ENCODE results near the gene PRRC2B. TPM values are rescaled to one million over a fixed set of nuclear protein-coding genes. Genes with fewer than 3 reads are reported as not detected.

Gene PRRC2B
- total and polyA plus RNA-seq, 2 experiments from 2014 or later: 45.0 to 193 TPM

DNA sequence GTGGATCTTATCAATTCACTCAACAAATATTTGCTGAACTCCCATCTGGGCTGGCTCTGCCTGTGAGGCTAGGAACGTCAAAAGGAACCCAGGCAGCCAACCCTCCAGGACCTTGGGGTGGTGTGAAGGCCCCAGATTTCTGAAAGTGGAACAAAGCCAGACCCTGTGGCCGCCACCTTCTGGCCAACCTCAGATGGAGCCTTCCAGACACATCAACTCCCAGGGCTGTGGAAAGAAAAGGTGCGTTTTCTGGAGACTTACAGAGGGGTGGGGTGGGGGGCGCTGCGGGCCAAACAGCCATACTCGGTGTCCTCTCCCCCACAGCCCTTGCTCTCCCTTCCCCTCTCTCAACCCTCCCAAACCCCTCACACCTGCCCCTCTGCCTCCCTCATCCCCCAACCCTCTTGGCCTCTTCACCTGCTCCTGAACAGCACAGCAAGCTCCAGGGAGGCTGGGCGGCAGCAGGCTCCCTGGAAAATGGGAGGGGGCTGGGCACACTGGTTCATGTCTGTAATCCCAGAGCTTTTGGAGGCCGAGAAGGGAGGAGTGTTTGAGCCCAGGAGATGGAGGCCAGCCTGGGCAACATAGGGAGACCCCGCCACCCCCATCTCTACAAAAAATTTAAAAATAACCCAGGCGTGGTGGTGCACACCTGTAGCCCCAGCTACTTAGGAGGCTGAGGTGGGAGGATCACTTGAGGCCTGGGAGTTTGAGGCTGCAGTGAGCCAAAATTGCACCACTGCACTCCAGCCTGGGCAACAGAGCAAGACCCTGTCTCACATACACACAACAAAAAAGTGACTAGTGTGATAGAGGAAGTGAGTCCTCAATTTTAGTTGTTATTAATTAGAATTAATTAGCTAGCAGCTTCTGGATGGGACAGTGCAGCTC lies 45.0 kb upstream of the PRRC2B start:
- Histone ChIP-seq H3K4me1 (ENCODE audit: insufficient read depth) (peaks cover 7% of the 10 kb centered on the region), H3K79me2 (replicated peaks; ENCODE audit: insufficient read depth) (no peaks in the 10 kb centered on the region), H3K36me3 (ENCODE audit: insufficient read depth) (no peaks in the 10 kb centered on the region), H3K9me2 (ENCODE audit: insufficient read depth) (no peaks in the 10 kb centered on the region), H3K4me3 (peak overlapping the region; percentile 58), H4K20me1 (replicated peaks; ENCODE audit: insufficient read depth) (no peaks in the 10 kb centered on the region), H3K27me3 (ENCODE audit: insufficient read depth) (no peaks in the 10 kb centered on the region), H2AFZ (peak overlapping the region; percentile 97; the same call in 1 of the 2 replicates), H3K27ac (ENCODE audit: low read depth) (no peak overlapping the region), H3K4me2 (peak overlapping the region; percentile 87; the same call in 1 of the 2 replicates), H3F3A (replicated peaks; ENCODE audit: low read depth) (0 out of 2 replicates have a peak, but pooled peaks cover 13% of the 10 kb centered on the region)
- H3K4me3 Mint-ChIP-seq: no peak overlapping the region
- H3K4me1 Mint-ChIP-seq: peaks cover 3% of the 10 kb centered on the region; the same call in 2 of the 3 replicates
- DNase-seq (ENCODE audit: low spot score) (peak; percentile 52), ATAC-seq (peak; percentile 17)
- TF ChIP-seq, protein P1, sequence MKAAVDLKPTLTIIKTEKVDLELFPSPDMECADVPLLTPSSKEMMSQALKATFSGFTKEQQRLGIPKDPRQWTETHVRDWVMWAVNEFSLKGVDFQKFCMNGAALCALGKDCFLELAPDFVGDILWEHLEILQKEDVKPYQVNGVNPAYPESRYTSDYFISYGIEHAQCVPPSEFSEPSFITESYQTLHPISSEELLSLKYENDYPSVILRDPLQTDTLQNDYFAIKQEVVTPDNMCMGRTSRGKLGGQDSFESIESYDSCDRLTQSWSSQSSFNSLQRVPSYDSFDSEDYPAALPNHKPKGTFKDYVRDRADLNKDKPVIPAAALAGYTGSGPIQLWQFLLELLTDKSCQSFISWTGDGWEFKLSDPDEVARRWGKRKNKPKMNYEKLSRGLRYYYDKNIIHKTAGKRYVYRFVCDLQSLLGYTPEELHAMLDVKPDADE (IDR thresholded peaks at IDR 0.05): no peak
- TF ChIP-seq, protein P2, sequence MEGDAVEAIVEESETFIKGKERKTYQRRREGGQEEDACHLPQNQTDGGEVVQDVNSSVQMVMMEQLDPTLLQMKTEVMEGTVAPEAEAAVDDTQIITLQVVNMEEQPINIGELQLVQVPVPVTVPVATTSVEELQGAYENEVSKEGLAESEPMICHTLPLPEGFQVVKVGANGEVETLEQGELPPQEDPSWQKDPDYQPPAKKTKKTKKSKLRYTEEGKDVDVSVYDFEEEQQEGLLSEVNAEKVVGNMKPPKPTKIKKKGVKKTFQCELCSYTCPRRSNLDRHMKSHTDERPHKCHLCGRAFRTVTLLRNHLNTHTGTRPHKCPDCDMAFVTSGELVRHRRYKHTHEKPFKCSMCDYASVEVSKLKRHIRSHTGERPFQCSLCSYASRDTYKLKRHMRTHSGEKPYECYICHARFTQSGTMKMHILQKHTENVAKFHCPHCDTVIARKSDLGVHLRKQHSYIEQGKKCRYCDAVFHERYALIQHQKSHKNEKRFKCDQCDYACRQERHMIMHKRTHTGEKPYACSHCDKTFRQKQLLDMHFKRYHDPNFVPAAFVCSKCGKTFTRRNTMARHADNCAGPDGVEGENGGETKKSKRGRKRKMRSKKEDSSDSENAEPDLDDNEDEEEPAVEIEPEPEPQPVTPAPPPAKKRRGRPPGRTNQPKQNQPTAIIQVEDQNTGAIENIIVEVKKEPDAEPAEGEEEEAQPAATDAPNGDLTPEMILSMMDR (conservative IDR thresholded peaks at IDR 0.05; ENCODE audit: low read depth in 2 of 2): peak; percentile 37 to 56; a peak in 3 of 4 replicates
- TF ChIP-seq EZH2phosphoT487 (IDR thresholded peaks at IDR 0.05; ENCODE audit: unreplicated experiment) (no peak), STAT1 (IDR thresholded peaks at IDR 0.05; ENCODE audit: unreplicated experiment) (no peak), JUNB (IDR thresholded peaks at IDR 0.05; ENCODE audit: unreplicated experiment) (no peak), EZH2 (IDR thresholded peaks at IDR 0.05; ENCODE audit: low read depth, unreplicated experiment) (no peak), NANOG (IDR thresholded peaks at IDR 0.05; ENCODE audit: borderline replicate concordance) (no peak), ZNF331 (CRISPR knock-in tag; IDR thresholded peaks at IDR 0.05; ENCODE audit: low read depth) (no peak)
- peaks cover 8% of the 10 kb centered on the region; the same call in 2 of the 3 replicates for H3K36me3 Mint-ChIP-seq (ENCODE audit: low read depth)
- H3K27me3 Mint-ChIP-seq (ENCODE audit: insufficient read depth, low read depth, poor library complexity): peaks cover 3% of the 10 kb centered on the region
- H3K27ac Mint-ChIP-seq: no peak overlapping the region
- H3K9me3 Mint-ChIP-seq: peaks cover 17% of the 10 kb centered on the region

DNA sequence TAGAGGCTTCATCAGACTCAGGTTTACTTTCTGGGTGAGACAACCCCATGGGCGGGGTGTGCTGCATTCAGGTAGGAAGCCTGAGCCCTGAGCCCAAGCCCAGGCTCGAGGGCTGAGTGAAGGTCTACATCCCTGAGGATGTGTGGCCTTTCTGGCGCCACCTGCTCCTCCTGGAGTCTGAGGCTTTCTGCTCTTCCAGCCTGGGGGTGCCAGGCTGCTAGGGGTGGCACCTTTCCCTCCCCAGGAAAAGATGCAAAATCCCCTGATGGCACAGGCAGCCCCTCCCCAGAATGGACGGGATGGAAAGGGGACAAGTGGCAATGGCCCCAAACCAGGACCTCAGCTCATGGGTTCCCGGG lies 44.4 kb upstream of the PRRC2B start:
- Histone ChIP-seq H2AFZ (peak overlapping the region; percentile 97), H3K9me2 (ENCODE audit: insufficient read depth) (no peaks in the 10 kb centered on the region), H3K4me2 (peak overlapping the region; percentile 87), H3K4me1 (ENCODE audit: insufficient read depth) (peaks cover 7% of the 10 kb centered on the region), H3K4me3 (peak overlapping the region; percentile 58), H3K27me3 (ENCODE audit: insufficient read depth) (no peaks in the 10 kb centered on the region), H3K36me3 (ENCODE audit: insufficient read depth) (no peaks in the 10 kb centered on the region), H3F3A (replicated peaks; ENCODE audit: low read depth) (0 out of 2 replicates have a peak, but pooled peaks cover 13% of the 10 kb centered on the region), H4K20me1 (replicated peaks; ENCODE audit: insufficient read depth) (no peaks in the 10 kb centered on the region), H3K27ac (ENCODE audit: low read depth) (no peak overlapping the region), H3K79me2 (replicated peaks; ENCODE audit: insufficient read depth) (no peaks in the 10 kb centered on the region)
- Mint-ChIP-seq H3K36me3 (ENCODE audit: low read depth) (peaks cover 8% of the 10 kb centered on the region; the same call in 2 of the 3 replicates), H3K27ac (no peak overlapping the region), H3K4me3 (peak overlapping the region; percentile 71), H3K9me3 (peaks cover 15% of the 10 kb centered on the region), H3K4me1 (peaks cover 3% of the 10 kb centered on the region; the same call in 2 of the 3 replicates), H3K27me3 (ENCODE audit: insufficient read depth, low read depth, poor library complexity) (peaks cover 3% of the 10 kb centered on the region)
- peak; percentile 22 for ATAC-seq
- DNase-seq (ENCODE audit: low spot score): no peak
- TF ChIP-seq, protein P1 (IDR thresholded peaks at IDR 0.05): no peak
- TF ChIP-seq, protein P2 (conservative IDR thresholded peaks at IDR 0.05; ENCODE audit: low read depth in 2 of 2): no peak
- TF ChIP-seq CREB1 (CRISPR knock-in tag; IDR thresholded peaks at IDR 0.05; ENCODE audit: low read depth): no peak
